GM21515 (cell line): ENCODE results near the gene TOPBP1.
"Not testable (repeated sequence)": the region's sequence is repeated elsewhere in the genome, so short reads cannot be mapped to it uniquely, and the experiment has no call there.

Experiments used
- ATAC-seq: cut with Tn5 transposase; IDR thresholded peaks from one replicate; pipeline ENCODE4 v1.9.1; 2021; ENCODE audit not compliant: unreplicated experiment

The TOPBP1 gene

DNA sequence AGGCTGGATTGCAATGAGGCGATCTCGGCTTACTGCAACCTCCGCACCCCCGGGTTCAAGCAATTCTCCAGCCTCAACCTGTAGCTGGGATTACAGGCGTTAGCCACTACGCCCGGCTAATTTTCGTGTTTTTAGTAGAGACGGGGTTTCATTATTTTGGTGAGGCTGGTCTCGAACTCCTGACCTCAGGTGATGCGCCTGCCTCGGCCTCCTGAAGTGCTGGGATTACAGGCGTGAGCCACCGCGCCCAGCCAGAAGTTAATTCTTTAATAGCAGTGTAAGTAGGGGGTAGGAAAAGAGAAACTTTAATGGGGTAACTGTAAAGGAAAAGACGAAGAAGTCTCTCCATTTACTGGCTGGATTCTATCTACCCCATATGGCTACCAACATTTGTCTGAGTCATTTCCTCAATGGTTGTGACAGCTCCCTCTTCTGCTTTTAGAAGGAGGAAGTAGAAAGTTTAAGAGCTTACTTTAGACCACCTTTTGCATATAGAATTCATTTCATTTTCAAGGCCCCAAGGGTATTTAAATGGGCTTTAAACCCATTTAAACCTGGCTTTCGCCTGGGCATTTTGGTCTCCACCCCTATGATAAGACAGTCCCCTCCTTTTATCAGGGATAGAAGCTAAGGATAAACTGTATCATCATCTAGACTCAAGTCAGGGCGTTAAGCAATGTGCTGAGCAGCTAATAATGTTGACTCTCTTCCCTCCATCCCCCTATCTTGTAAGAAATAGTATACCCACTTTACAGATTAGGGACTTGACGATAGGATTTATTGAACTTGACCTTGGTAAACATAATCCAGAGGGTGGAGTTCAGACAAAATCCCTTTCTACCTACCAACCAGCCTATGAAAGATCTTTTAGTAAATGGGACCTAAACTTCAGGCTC is 89.3 kb downstream of the TOPBP1 start:
- no peak for ATAC-seq

DNA sequence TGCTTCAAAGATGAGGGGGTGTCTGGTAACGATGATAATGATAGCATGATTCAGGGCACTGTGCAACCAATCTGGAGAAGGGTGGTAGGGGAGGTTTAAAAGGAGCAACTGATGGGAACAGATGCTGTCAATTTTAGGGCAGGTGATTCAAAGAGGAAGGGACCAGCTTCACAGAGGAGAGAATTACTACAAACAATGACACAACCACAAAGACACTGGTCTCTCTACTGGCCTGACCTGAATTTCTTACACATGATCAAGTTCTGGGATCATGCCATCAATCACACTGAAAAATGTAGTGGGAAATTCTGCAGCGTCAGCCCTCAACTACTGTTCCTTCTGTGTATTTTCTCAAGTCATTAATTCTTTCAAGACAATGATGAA is 90.8 kb downstream of the TOPBP1 start:
- ATAC-seq, result no peak

DNA sequence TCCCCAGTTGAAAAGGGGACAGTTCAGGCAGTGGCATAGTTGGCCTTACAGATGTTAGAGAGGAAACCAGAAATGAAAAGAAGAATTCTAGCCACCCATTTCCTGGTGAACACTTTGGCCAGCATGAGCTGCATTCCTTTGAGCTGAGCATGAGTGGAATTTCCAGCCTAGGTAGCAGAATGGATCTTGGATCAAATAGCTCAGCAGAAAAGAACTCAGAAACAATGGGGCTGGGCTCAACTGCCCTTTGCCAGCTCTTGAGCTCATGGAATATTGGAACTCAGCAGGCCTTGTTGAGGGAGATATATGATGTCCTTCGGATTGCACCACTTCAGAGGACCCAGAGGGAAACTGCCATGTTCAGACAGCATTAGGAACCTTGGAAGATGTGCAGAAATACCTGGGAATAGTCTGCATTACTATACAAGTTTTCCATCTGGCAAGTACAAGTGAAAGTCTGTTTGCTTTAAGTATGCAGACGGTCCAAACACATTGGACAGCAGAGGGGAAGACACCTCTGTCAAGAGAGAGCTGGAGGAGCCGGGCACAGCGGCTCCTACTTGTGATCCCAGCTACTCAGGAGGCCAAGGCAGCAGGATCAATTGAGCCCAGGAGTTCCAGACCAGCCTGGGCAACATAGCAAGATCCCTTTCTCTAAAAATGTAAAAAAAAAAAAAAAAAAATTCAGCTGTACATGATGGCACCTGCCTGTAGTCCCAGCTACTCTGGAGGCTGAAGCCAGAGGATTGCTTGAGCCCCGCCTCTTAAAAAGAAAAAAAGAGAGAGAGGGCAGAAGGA is 91.4 kb downstream of the TOPBP1 start:
- ATAC-seq, result no peak

DNA sequence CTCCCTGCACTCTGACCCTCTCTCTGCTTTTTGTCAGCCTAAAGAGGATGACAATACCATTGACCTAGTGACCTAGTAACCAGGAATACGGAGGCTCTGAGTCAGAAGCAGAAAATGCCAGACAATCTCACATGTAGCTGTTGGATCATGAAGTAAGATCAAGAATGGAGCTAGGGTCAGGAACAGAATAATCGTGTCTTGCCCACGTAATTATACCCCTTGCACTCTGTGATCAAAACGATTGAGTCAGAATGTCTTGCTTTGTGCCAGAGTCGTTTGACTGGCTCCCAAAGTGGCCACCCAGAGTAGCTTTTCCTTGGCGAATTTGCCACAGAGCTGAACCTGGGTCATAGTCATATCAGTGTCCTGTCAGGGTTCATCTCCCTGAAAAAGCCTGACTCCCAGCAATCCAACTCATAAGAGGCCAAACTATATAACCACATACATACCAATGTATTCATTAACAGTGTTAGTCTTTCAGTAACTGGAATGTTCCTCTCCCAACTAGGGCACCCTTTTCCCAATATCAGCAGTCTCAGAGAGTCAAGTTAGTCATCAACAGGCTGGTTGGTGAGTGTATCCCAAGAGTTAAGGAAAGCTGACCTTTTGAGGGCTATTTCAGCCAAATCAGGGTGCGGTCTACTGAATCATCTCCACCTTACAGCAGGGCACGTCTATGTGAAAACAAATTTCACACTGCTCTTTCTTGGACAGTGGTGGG is 93.3 kb downstream of the TOPBP1 start:
- ATAC-seq, result no peak

DNA sequence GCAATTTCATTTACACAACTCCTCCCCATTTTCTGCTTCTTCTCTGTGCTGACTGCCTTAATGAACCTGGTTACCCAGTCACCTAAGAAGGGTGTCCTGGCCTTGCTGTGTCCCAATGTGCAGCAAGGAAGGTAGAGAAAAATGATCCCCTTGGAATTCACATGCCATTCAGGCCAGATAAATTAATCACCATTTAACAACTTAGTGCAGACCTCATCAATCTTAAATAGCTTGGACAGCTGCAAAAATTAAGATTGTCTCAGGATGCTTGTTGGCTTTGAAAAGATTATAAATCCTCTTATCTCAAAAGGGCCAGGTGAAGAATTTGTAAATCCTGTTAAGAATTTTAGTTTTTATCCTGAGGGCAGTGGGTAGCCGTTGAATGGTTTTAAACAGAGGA is 97.9 kb downstream of the TOPBP1 start:
- ATAC-seq, result no peak

DNA sequence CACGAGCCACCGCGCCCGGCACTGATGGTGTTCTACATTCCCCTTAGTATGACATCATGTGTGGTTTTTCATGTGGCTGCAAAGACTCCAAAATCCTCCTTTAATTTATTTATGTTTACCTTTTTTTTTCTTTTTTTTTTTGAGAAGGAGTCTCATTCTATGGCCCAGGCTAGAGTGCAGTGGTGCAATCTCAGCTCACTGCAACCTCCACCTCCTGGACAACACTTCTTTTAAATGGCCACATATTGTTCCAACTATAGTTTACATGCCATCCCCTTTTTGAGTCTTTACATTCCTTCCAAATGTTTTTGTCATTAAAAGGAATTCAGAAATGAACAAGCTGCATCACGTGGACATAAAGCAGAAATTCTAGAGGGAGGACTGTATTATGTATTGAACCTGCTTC is 98.6 kb downstream of the TOPBP1 start:
- ATAC-seq, result no peak

DNA sequence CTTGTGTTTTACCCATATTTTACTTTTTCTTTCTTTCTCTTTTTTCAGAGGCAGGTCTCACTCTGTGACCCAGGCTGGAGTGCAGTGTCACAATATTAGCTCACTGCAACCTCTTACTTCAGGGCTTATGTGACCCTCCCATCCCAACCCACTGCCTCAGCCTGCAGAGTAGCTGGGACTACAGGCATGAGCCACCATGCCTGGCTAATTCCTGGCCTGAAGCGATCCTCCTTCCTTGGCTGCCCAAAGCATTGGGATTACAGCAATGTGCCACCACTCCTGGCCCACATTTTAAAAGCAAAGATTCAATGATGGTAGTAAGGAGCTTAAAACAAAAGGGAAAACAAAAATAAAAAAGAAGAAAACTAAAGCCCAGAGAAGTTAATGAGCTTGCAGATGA is 99.4 kb downstream of the TOPBP1 start:
- no peak for ATAC-seq

DNA sequence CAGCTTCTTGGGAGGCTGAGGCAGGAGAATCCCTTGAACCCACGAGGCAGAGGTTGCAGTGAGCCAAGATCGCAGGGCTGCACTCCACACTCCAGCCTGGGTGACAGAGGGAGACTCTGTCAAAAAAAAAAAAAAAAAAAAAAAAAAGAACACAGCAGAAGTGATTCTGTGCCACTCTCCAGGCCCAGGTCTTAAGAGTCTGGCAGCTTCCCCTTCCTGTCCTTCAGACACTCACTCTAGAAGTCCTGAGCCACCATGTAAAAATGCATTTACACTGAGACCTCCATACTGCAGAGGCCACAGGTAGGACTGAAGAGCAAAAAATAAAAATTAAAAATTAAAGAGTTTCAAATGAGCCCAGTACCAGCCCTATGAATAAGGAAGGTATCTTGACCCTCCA is 100.1 kb downstream of the TOPBP1 start:
- ATAC-seq, result no peak

DNA sequence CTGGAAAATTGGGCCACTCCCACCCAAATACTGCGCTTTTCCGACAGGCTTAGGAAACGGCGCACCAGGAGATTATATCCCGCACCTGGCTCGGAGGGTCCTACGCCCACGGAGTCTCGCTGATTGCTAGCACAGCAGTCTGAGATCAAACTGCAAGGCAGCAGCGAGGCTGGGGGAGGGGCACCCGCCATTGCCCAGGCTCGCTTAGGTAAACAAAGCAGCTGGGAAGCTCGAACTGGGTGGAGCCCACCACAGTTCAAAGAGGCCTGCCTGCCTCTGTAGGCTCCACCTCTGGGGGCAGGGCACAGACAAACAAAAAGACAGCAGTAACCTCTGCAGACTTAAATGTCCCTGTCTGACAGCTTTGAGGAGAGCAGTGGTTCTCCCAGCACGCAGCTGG is 110.2 kb downstream of the TOPBP1 start:
- not testable (repeated sequence) for ATAC-seq
